Parathyroid adenoma (tissue), 2 donors: ENCODE measurements around the gene CCDC124.
A peak's percentile ranks its signal among the peaks of the same experiment; 100 is the strongest.

ENCODE experiments used
- H2AFZ ChIP-seq: fragments of 300-600 bp; sonication (generic); one replicate; pipeline ENCODE4 v1.7.0; 2017; ENCODE audit warnings: antibody characterized with exemption, mild to moderate bottlenecking
- H3K27ac ChIP-seq: fragments of 300-600 bp; sonication (generic); one replicate; pipeline ENCODE4 v1.7.0; 2017
- H3K27me3 ChIP-seq: fragments of 300-600 bp; sonication (generic); one replicate; pipeline ENCODE4 v1.7.0; 2017; ENCODE audit warnings: low read length; ENCODE audit not compliant: control insufficient read depth, insufficient read depth
- H3K36me3 ChIP-seq: fragments of 300-600 bp; sonication (generic); one replicate; pipeline ENCODE4 v1.7.0; 2017; ENCODE audit warnings: low read length; ENCODE audit not compliant: control insufficient read depth, insufficient read depth
- H3K4me1 ChIP-seq: fragments of 300-600 bp; sonication (generic); one replicate; pipeline ENCODE4 v1.7.0; 2017; ENCODE audit warnings: control low read depth
- H3K4me2 ChIP-seq: fragments of 300-600 bp; sonication (generic); one replicate; pipeline ENCODE4 v1.7.0; 2017; ENCODE audit warnings: low read length
- H3K4me3 ChIP-seq: fragments of 300-600 bp; sonication (generic); one replicate; pipeline ENCODE4 v1.7.0; 2017; ENCODE audit warnings: low read depth, low read length
- H3K79me2 ChIP-seq: fragments of 300-600 bp; sonication (generic); one replicate; pipeline ENCODE4 v1.7.0; 2017; ENCODE audit warnings: control low read depth
- H3K9ac ChIP-seq: fragments of 300-600 bp; sonication (generic); one replicate; pipeline ENCODE4 v1.7.0; 2017; ENCODE audit warnings: mild to moderate bottlenecking
- H3K9me3 ChIP-seq: fragments of 300-600 bp; sonication (generic); one replicate; pipeline ENCODE4 v1.7.0; 2017; ENCODE audit warnings: low read length; ENCODE audit not compliant: control insufficient read depth
- CTCF ChIP-seq: fragments of 300-600 bp; sonication (generic); IDR thresholded peaks from one replicate; pipeline ENCODE4 v1.7.0; 2017; ENCODE audit warnings: antibody characterized with exemption, mild to moderate bottlenecking
- donor health status: primary hyperparathyroidism.

Gene CCDC124

GRCh38 chr19:17936379-17936778, 3.6 kb downstream of the CCDC124 start:
- H3K36me3 ChIP-seq = no peaks in the 10 kb centered on the region
- no peak overlapping the region for H3K4me2 ChIP-seq
- no peak overlapping the region for H3K27ac ChIP-seq
- H3K9me3 ChIP-seq = no peaks in the 10 kb centered on the region
- no peak overlapping the region for H2AFZ ChIP-seq
- no peak overlapping the region for H3K4me3 ChIP-seq
- TF ChIP-seq CTCF = no peak
- peaks cover 5% of the 10 kb centered on the region for H3K4me1 ChIP-seq
- no peaks in the 10 kb centered on the region for H3K27me3 ChIP-seq
- H3K79me2 ChIP-seq = peaks cover 6% of the 10 kb centered on the region
- H3K9ac ChIP-seq = no peak overlapping the region

- Histone ChIP-seq H3K27me3 (no peaks in the 10 kb centered on the region), H3K4me1 (peaks cover 5% of the 10 kb centered on the region), H2AFZ (no peak overlapping the region), H3K79me2 (peaks cover 6% of the 10 kb centered on the region), H3K9ac (no peak overlapping the region), H3K4me3 (no peak overlapping the region), H3K4me2 (no peak overlapping the region), H3K36me3 (no peaks in the 10 kb centered on the region), H3K9me3 (no peaks in the 10 kb centered on the region), H3K27ac (no peak overlapping the region)
- TF ChIP-seq CTCF = no peak
Measured at GRCh38 chr19:17937371-17937900, 4.6 kb downstream of the CCDC124 start.

GRCh38 chr19:17938092-17938845, 5.5 kb downstream of the CCDC124 start:
- Histone ChIP-seq H2AFZ (no peak overlapping the region), H3K4me3 (no peak overlapping the region), H3K9me3 (no peaks in the 10 kb centered on the region), H3K27me3 (no peaks in the 10 kb centered on the region), H3K36me3 (no peaks in the 10 kb centered on the region), H3K27ac (no peak overlapping the region), H3K9ac (no peak overlapping the region), H3K79me2 (peaks cover 1% of the 10 kb centered on the region), H3K4me1 (peaks cover 5% of the 10 kb centered on the region), H3K4me2 (no peak overlapping the region)
- peak; percentile 94 for TF ChIP-seq CTCF

- no peak for TF ChIP-seq CTCF
- no peaks in the 10 kb centered on the region for H3K4me1 ChIP-seq
- H3K36me3 ChIP-seq = no peaks in the 10 kb centered on the region
Measured at GRCh38 chr19:17942181-17942580, 9.4 kb downstream of the CCDC124 start.

More at GRCh38 chr19:17942181-17942580, 9.4 kb downstream of the CCDC124 start:
- Histone ChIP-seq H3K4me2 (no peak overlapping the region), H3K79me2 (no peaks in the 10 kb centered on the region), H3K27ac (no peak overlapping the region), H3K27me3 (no peaks in the 10 kb centered on the region), H3K4me3 (no peak overlapping the region), H3K9ac (no peak overlapping the region), H2AFZ (no peak overlapping the region), H3K9me3 (no peaks in the 10 kb centered on the region)
